AG04450 (cell line): ENCODE results near the gene PTPN5. TPM values are rescaled to one million over a fixed set of nuclear protein-coding genes. Genes with fewer than 3 reads are reported as not detected.

Experiments used
- CTCF ChIA-PET: fragments of 300-600, 350-600 bp; formaldehyde crosslinking; extraction: SDS; loops from one replicate; lab custom pipeline; 2022; ENCODE audit warnings: antibody characterized with exemption, inconsistent platforms; lab: Charles Lee
- POLR2A ChIA-PET: fragments of 350-600 bp; formaldehyde crosslinking; extraction: SDS; loops from one replicate; lab custom pipeline; 2021; ENCODE audit warnings: antibody characterized with exemption, inconsistent platforms; lab: Yijun Ruan, JAX
- DNase-seq: peaks from one replicate; pipeline ENCODE4 v3.0.0-alpha.2; 2011; ENCODE audit warnings: low read depth, low spot score
- H3K27ac ChIP-seq: one replicate; pipeline ENCODE4 v1.5.1; 2012; ENCODE audit warnings: low read depth, low read length, control low read depth
- H3K27me3 ChIP-seq: one replicate; pipeline ENCODE4 v1.6.0; 2012; ENCODE audit warnings: low read length; ENCODE audit not compliant: control insufficient read depth, insufficient read depth
- H3K4me3 ChIP-seq: 2 replicates; pipeline ENCODE4 v1.5.1; 2011; ENCODE audit warnings: mild to moderate bottlenecking, low read depth, low read length, control low read depth
- H3K9me3 ChIP-seq: 2 replicates; pipeline ENCODE4 v1.5.1; 2012; ENCODE audit warnings: low read length; ENCODE audit not compliant: control insufficient read depth, insufficient read depth
- CTCF ChIP-seq: IDR thresholded peaks from 2 replicates; pipeline ENCODE4 v1.5.1; 2011; ENCODE audit warnings: low read depth, low read length, control low read depth, inconsistent platforms
- polyA plus RNA-seq: library from polyadenylated mRNA; depleted of rRNA; stranded (reverse); fragments of >200 nt; gene quantifications from 2 replicates; pipeline ENCODE4 v1.2.3, GENCODE V29; 2011

The PTPN5 gene
- polyA plus RNA-seq, 1 experiment = not detected

DNA sequence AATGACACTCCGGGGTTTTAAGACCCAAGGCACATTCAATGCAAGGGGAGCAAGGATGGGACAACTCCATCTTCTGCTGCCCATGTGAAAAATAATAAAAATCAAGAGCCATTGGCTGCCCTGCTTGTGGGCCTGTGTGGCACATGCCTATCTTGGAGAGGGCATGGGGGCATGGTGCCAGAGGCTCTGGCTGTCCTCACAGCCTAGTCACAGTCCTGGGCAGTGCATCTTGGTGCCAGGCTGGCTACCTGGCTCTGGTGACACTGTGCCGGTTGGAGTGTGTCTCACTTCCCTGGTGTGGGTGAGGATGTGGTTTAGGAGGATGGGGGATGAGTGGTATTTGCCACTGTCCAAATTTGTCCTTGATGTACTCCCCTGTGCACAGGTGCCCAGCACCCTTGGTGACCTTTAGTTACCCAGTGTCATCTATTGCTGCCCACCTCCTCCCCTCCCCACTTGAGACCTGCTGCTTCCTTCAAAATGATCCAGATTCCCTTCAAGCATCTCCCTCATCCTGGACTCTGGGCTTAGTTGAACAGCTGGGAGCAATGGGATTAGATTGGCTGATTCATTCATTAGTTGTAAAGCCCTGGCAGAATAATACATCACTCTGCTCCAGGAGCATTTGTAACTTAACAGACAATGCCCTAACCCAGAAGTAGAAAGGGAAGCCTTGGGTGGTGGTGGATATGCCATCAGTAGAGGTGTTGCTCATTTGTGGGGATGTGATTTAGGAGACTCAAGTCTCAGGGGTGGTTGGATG is 88.4 kb downstream of the PTPN5 start:
- POLR2A ChIA-PET = no interaction called here
- no peaks in the 10 kb centered on the region; the same call in 1 of the 2 replicates for H3K9me3 ChIP-seq

DNA sequence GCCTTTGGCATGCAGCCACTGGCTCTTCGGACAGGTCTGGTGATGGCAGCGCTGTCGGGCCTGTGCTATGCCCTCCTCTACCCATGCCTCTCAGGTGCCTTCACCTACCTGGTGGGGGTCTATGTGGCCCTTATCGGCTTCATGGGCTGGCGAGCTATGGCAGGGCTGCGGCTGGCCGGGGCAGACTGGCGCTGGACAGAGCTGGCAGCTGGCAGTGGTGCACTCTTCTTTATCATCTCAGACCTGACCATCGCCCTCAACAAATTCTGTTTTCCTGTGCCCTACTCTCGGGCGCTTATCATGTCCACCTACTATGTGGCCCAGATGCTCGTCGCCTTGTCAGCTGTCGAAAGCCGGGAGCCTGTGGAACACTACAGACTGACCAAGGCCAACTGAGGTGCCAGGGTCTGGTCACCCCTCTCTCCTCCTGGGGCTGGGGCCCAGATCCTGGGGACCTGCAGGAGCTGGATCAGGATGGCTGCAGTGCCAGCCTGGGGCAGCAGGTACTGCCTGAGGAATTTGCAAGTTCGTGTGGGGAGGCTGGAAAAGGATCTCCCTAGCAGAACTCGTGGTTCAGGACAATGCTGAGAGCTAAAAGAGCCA is 89.9 kb downstream of the PTPN5 start:
- POLR2A ChIA-PET = no interaction called here
- CTCF ChIA-PET = interaction anchor here (1.5 kb wide), 1 partner anchor 20 kb away, joined by 5 read pairs; no protein-coding TSS in a partner anchor

More for the DNA sequence above, 88.4 kb downstream of the PTPN5 start:
- Histone ChIP-seq H3K27me3 (peaks cover 45% of the 10 kb centered on the region), H3K4me3 (no peak overlapping the region), H3K27ac (no peak overlapping the region)
- DNase-seq = no peak
- CTCF ChIA-PET = interaction anchor here (5.2 kb wide), 1 partner anchor 19 kb away, joined by 26 read pairs; no protein-coding TSS in a partner anchor
- TF ChIP-seq CTCF = no peak

DNA sequence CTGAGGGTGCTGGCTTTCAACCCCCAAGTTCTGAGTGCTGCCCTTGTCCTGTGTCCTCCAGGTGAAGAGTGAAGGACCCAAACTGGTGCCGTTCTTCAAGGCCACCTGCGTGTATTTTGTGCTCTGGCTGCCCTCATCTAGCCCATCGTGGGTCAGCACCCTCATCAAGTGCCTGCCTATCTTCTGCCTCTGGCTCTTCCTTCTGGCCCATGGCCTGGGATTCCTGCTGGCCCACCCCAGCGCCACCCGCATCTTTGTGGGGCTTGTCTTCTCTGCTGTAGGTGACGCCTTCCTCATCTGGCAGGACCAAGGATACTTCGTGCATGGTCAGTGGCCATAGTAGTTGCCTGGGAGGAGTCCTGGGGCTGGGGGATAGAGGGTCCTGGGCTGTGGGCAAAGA is 90.7 kb downstream of the PTPN5 start:
- ChIA-PET CTCF (no interaction called here), POLR2A (no interaction called here)
- peaks cover 33% of the 10 kb centered on the region for H3K27me3 ChIP-seq
- H3K9me3 ChIP-seq = no peaks in the 10 kb centered on the region; the same call in 1 of the 2 replicates
- no peak for DNase-seq
- H3K27ac ChIP-seq = no peak overlapping the region
- no peak for TF ChIP-seq CTCF
- no peak overlapping the region for H3K4me3 ChIP-seq

More for the DNA sequence above, 89.9 kb downstream of the PTPN5 start:
- no peak overlapping the region for H3K27ac ChIP-seq
- DNase-seq = no peak
- peaks cover 37% of the 10 kb centered on the region for H3K27me3 ChIP-seq
- no peak overlapping the region for H3K4me3 ChIP-seq
- no peak for TF ChIP-seq CTCF
- no peaks in the 10 kb centered on the region; the same call in 1 of the 2 replicates for H3K9me3 ChIP-seq

GRCh38 chr11:18700375-18700774 is 91.2 kb downstream of the PTPN5 start:
- Histone ChIP-seq H3K27me3 (peaks cover 28% of the 10 kb centered on the region), H3K9me3 (no peaks in the 10 kb centered on the region; the same call in 1 of the 2 replicates), H3K27ac (no peak overlapping the region), H3K4me3 (no peak overlapping the region)
- TF ChIP-seq CTCF = no peak
- no peak for DNase-seq
- POLR2A ChIA-PET = no interaction called here
- CTCF ChIA-PET = interaction anchor here (2.6 kb wide), 1 partner anchor 22 kb away, joined by 13 read pairs; no protein-coding TSS in a partner anchor

- H3K4me3 ChIP-seq = no peak overlapping the region
- TF ChIP-seq CTCF = no peak
- no peaks in the 10 kb centered on the region; the same call in 1 of the 2 replicates for H3K9me3 ChIP-seq
- no peak overlapping the region for H3K27ac ChIP-seq
- ChIA-PET POLR2A (no interaction called here), CTCF (interaction anchor here (2.6 kb wide), 1 partner anchor 23 kb away, joined by 13 read pairs; no protein-coding TSS in a partner anchor)
- peaks cover 24% of the 10 kb centered on the region for H3K27me3 ChIP-seq
- no peak for DNase-seq
Observed at GRCh38 chr11:18699848-18700261, 91.7 kb downstream of the PTPN5 start.
